SK-N-DZ (cell line): ENCODE results near the gene NLGN1.

Experiments
- DNase-seq: peaks from one replicate; pipeline ENCODE4 v3.0.0-alpha.2; 2015; ENCODE audit warnings: low spot score

NLGN1 gene

GRCh38 chr3:173902871-173903270 lies 505.3 kb downstream of the NLGN1 start:
- no peak for DNase-seq

- no peak for DNase-seq
These were observed 507.8 kb downstream of the NLGN1 start for GRCh38 chr3:173905381-173905780.

GRCh38 chr3:173911446-173911845 lies 513.9 kb downstream of the NLGN1 start:
- DNase-seq: peak; percentile 23

- no peak for DNase-seq
These were observed 514.6 kb downstream of the NLGN1 start for GRCh38 chr3:173912126-173912525.

GRCh38 chr3:173913397-173913796 lies 515.9 kb downstream of the NLGN1 start:
- no peak for DNase-seq

- no peak for DNase-seq
These were observed 516.5 kb downstream of the NLGN1 start for GRCh38 chr3:173913974-173914421.

- no peak for DNase-seq
These were observed 519.3 kb downstream of the NLGN1 start for GRCh38 chr3:173916799-173917198.

- no peak for DNase-seq
These were observed 522.8 kb downstream of the NLGN1 start for GRCh38 chr3:173920386-173920785.

GRCh38 chr3:173921732-173922131 lies 524.2 kb downstream of the NLGN1 start:
- no peak for DNase-seq

- DNase-seq: no peak
These were observed 525.7 kb downstream of the NLGN1 start for GRCh38 chr3:173923204-173923603.

- DNase-seq: no peak
These were observed 532.7 kb downstream of the NLGN1 start for GRCh38 chr3:173930251-173930650.

GRCh38 chr3:173932624-173933023 lies 535.1 kb downstream of the NLGN1 start:
- no peak for DNase-seq

- DNase-seq: no peak
These were observed 535.6 kb downstream of the NLGN1 start for GRCh38 chr3:173933113-173933512.

GRCh38 chr3:173936316-173936715 lies 538.8 kb downstream of the NLGN1 start:
- DNase-seq: no peak

- DNase-seq: peak; percentile 27
These were observed 540.6 kb downstream of the NLGN1 start for GRCh38 chr3:173938159-173938558.

GRCh38 chr3:173938616-173939015 lies 541.1 kb downstream of the NLGN1 start:
- peak; percentile 71 for DNase-seq

- DNase-seq: no peak
These were observed 541.8 kb downstream of the NLGN1 start for GRCh38 chr3:173939331-173939730.

- no peak for DNase-seq
These were observed 545.7 kb downstream of the NLGN1 start for GRCh38 chr3:173943264-173943663.

GRCh38 chr3:173945170-173945569 lies 547.6 kb downstream of the NLGN1 start:
- DNase-seq: no peak

- no peak for DNase-seq
These were observed 548.3 kb downstream of the NLGN1 start for GRCh38 chr3:173945806-173946205.

- no peak for DNase-seq
These were observed 557.1 kb downstream of the NLGN1 start for GRCh38 chr3:173954647-173955046.

- no peak for DNase-seq
These were observed 560.1 kb downstream of the NLGN1 start for GRCh38 chr3:173957646-173958045.

GRCh38 chr3:173958805-173959204 lies 561.3 kb downstream of the NLGN1 start:
- DNase-seq: no peak

- DNase-seq: no peak
These were observed 572.7 kb downstream of the NLGN1 start for GRCh38 chr3:173970281-173970680.
